ENCODE measurements around the gene PLEKHG4B. TPM values are rescaled to one million over a fixed set of nuclear protein-coding genes. Genes with fewer than 3 reads are reported as not detected.

The PLEKHG4B gene
- total and polyA plus RNA-seq, 2 of the 8 experiments (the other 6 are each of a cell fraction or from before 2014, with no cell fraction given): 31.1 to 43.6 TPM

- POLR2A ChIA-PET (ENCODE audit: partially characterized antibody): interaction anchor here (0.7 to 3.1 kb wide), 3 partner anchors 11 to 39 kb away, joined by 3 to 18 read pairs (median 5); partner anchors contain the start of gene PLEKHG4B
- TF ChIP-seq POLR2A (IDR thresholded peaks at IDR 0.05; ENCODE audit: control extremely low read depth in 1 of 2, low read depth in 2 of 2, low read length in 2 of 2) (peak; percentile 65 to 73), HDAC2 (IDR thresholded peaks at IDR 0.05; ENCODE audit: borderline replicate concordance in 1 of 2, low read depth in 2 of 2, low read length in 2 of 2) (0 out of 4 replicates have a peak, but pooled peaks of 1 of the 2 experiments have one; percentile 23), CHD1 (IDR thresholded peaks at IDR 0.05; ENCODE audit: low read depth, low read length) (no peak), CBX8 (IDR thresholded peaks at IDR 0.05; ENCODE audit: borderline replicate concordance, low read depth, low read length) (no peak), EGR1 (IDR thresholded peaks at IDR 0.05; ENCODE audit: borderline replicate concordance, low read depth, low read length) (peak; percentile 7; the same call in 1 of the 2 replicates), RAD21 (IDR thresholded peaks at IDR 0.05 in 1 of 2, conservative IDR thresholded peaks at IDR 0.05 in 1 of 2; ENCODE audit: low read depth in 2 of 2, low read length in 2 of 2) (peak; percentile 19 to 30; a peak in 3 of 4 replicates), SUZ12 (IDR thresholded peaks at IDR 0.05; ENCODE audit: low read length) (no peak), KDM4A (IDR thresholded peaks at IDR 0.05; ENCODE audit: low read depth, low read length, severe bottlenecking) (peak; percentile 56), BACH1 (IDR thresholded peaks at IDR 0.05; ENCODE audit: low read length) (0 out of 2 replicates have a peak, but pooled peaks have one; percentile 32)
- TF ChIP-seq, protein P1, sequence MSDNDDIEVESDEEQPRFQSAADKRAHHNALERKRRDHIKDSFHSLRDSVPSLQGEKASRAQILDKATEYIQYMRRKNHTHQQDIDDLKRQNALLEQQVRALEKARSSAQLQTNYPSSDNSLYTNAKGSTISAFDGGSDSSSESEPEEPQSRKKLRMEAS (IDR thresholded peaks at IDR 0.05): peak; percentile 43
Measured at GRCh38 chr5:53381-54174, 38.4 kb upstream of the PLEKHG4B start.

More at GRCh38 chr5:53381-54174, 38.4 kb upstream of the PLEKHG4B start:
- Histone ChIP-seq H3K4ac (replicated peaks; ENCODE audit: insufficient read length, low read depth, low read length) (no peak overlapping the region), H4K5ac (ENCODE audit: insufficient read length, low read depth, low read length) (peak overlapping the region; percentile 88), H2BK15ac (ENCODE audit: low read length) (no peak overlapping the region), H3K79me2 (ENCODE audit: control insufficient read depth in 1 of 2, insufficient read depth in 2 of 2, low read length in 2 of 2) (peaks cover 0 to 5% of the 10 kb centered on the region in 2 experiments; a peak in 1 of 4 replicates), H4K91ac (replicated peaks; ENCODE audit: insufficient read length, low read length) (peak overlapping the region; percentile 80), H3K14ac (ENCODE audit: insufficient read length) (no peak overlapping the region), H3K27ac (ENCODE audit: low read depth, low read length) (peak overlapping the region; percentile 60; the same call in 1 of the 2 replicates), H2BK5ac (ENCODE audit: low read depth, low read length) (peak overlapping the region; percentile 71; the same call in 1 of the 2 replicates), H3K23ac (ENCODE audit: insufficient read length) (no peak overlapping the region), H4K8ac (ENCODE audit: extremely low read depth, insufficient read depth, low read length) (peak overlapping the region; percentile 97; the same call in 1 of the 2 replicates), H3K9me3 (ENCODE audit: insufficient read depth in 2 of 2, low read depth in 1 of 2, low read length in 1 of 2) (no peaks in the 10 kb centered on the region), H3K56ac (replicated peaks; ENCODE audit: insufficient read length, low read depth, low read length) (peak overlapping the region; percentile 83), H2BK12ac (ENCODE audit: low read depth, low read length) (no peak overlapping the region), H2BK20ac (ENCODE audit: low read length) (no peak overlapping the region), H2AFZ (ENCODE audit: low read length) (no peak overlapping the region), H2AK5ac (ENCODE audit: low read depth, low read length) (no peak overlapping the region), H3K4me1 (replicated peaks in 1 of 4; ENCODE audit: control insufficient read depth in 3 of 4, insufficient read depth in 4 of 4, low read length in 3 of 4) (peaks cover 0 to 12% (median 4%) of the 10 kb centered on the region in 4 experiments; a peak in 5 of 7 replicates), H3K4me3 (ENCODE audit: extremely low read depth in 1 of 4, insufficient read depth in 2 of 4, low read depth in 3 of 4, low read length in 4 of 4) (peak overlapping the region; percentile 57 to 92 (median 74)), H3K27me3 (replicated peaks in 1 of 4; ENCODE audit: control insufficient read depth in 3 of 4, extremely low read depth in 1 of 4, insufficient read depth in 3 of 4, low read length in 3 of 4) (peaks cover 20 to 49% (median 39%) of the 10 kb centered on the region in 4 experiments), H3K36me3 (ENCODE audit: control insufficient read depth in 2 of 4, insufficient read depth in 4 of 4, low read length in 3 of 4) (no peaks in the 10 kb centered on the region), H3K9ac (replicated peaks in 1 of 4; ENCODE audit: extremely low read depth in 1 of 4, low read depth in 3 of 4, low read length in 3 of 4) (peak overlapping the region; percentile 65 to 74 (median 69)), H3K23me2 (ENCODE audit: low read depth, low read length) (peaks cover 26% of the 10 kb centered on the region; the same call in 1 of the 2 replicates), H3K4me2 (ENCODE audit: insufficient read depth in 1 of 2, low read depth in 2 of 2, low read length in 2 of 2) (peak overlapping the region; percentile 70 to 79), H2BK120ac (replicated peaks; ENCODE audit: low read depth, low read length) (no peak overlapping the region), H3K18ac (ENCODE audit: extremely low read depth, low read length) (peak overlapping the region; percentile 48; the same call in 1 of the 2 replicates), H3K79me1 (ENCODE audit: low read depth, low read length) (peaks cover 2% of the 10 kb centered on the region; the same call in 1 of the 2 replicates), H4K20me1 (replicated peaks in 1 of 2; ENCODE audit: control insufficient read depth in 1 of 2, insufficient read depth in 2 of 2, low read length in 2 of 2) (peaks cover 13 to 19% of the 10 kb centered on the region in 2 experiments)
- peak; percentile 46 to 94 for DNase-seq (ENCODE audit: low read depth in 1 of 2, low spot score in 2 of 2)
- WGBS, 2 experiments (ENCODE audit: extremely low coverage in 1 of 2, insufficient coverage in 1 of 2, insufficient read length in 1 of 2, insufficient replicate concordance in 2 of 2, low coverage in 1 of 2, low lambda C conversion rate in 2 of 2, missing lambda C conversion rate in 1 of 2): 2% methylated on average over 14 of the region's 84 CpGs; no CpG with 5 or more reads in 1 of the 2 experiments
- CTCF ChIA-PET (ENCODE audit: partially characterized antibody): interaction anchor here (1.0 to 1.7 kb wide), 2 partner anchors 28 to 134 kb away, joined by 3 to 6 read pairs; no protein-coding TSS in a partner anchor
- no peak for FAIRE-seq
